Astrocyte (in vitro differentiated cells and primary cell): ENCODE measurements around the gene VWA8. TPM values are rescaled to one million over a fixed set of nuclear protein-coding genes. Genes with fewer than 3 reads are reported as not detected.
A peak's percentile ranks its signal among the peaks of the same experiment; 100 is the strongest.

Experiments used
- DNase-seq: peaks from one replicate; pipeline ENCODE4 v3.0.0-alpha.2; 2010; ENCODE audit warnings: low read depth
- FAIRE-seq: peaks from 2 replicates; lab custom pipeline; 2011; peaks lifted over from hg19 to GRCh38; lab: Jason Lieb, UNC
- H2AFZ ChIP-seq: 2 replicates; pipeline ENCODE4 v1.6.0; 2012; ENCODE audit warnings: low read depth, low read length, inconsistent platforms
- H3K27ac ChIP-seq: 2 replicates; pipeline ENCODE4 v1.5.1; 2011; ENCODE audit warnings: low read depth, low read length, inconsistent platforms
- H3K27me3 ChIP-seq: 2 replicates; pipeline ENCODE4 v1.6.0; 2011; ENCODE audit warnings: low read length, inconsistent platforms; ENCODE audit not compliant: insufficient read depth
- H3K36me3 ChIP-seq: 2 replicates; pipeline ENCODE4 v1.5.1; 2011; ENCODE audit warnings: low read length, inconsistent platforms; ENCODE audit not compliant: insufficient read depth
- H3K4me1 ChIP-seq: 2 replicates; pipeline ENCODE4 v1.5.1; 2011; ENCODE audit warnings: low read length, inconsistent platforms; ENCODE audit not compliant: insufficient read depth
- H3K4me2 ChIP-seq: 2 replicates; pipeline ENCODE4 v1.6.0; 2012; ENCODE audit warnings: low read length, inconsistent platforms
- H3K4me3 ChIP-seq: 2 replicates; pipeline ENCODE4 v1.5.1; 2011; ENCODE audit warnings: low read depth, mild to moderate bottlenecking, low read length, inconsistent platforms; ENCODE audit not compliant: insufficient read depth
- H3K79me2 ChIP-seq: 2 replicates; pipeline ENCODE4 v1.6.0; 2012; ENCODE audit warnings: mild to moderate bottlenecking, low read length, inconsistent platforms; ENCODE audit not compliant: insufficient read depth
- H3K9ac ChIP-seq: 2 replicates; pipeline ENCODE4 v1.6.0; 2012; ENCODE audit warnings: mild to moderate bottlenecking, low read length, inconsistent platforms
- H3K9me3 ChIP-seq: 2 replicates; pipeline ENCODE4 v1.5.1; 2012; ENCODE audit warnings: low read depth, mild to moderate bottlenecking, low read length, inconsistent platforms; ENCODE audit not compliant: insufficient read depth
- H4K20me1 ChIP-seq: 2 replicates; pipeline ENCODE4 v1.6.0; 2012; ENCODE audit warnings: low read length, inconsistent platforms; ENCODE audit not compliant: insufficient read depth
- H3K27ac Mint-ChIP-seq: one replicate; pipeline ENCODE4 v1.8.0; 2021; ENCODE audit warnings: mild to moderate bottlenecking, mixed read lengths; ENCODE audit not compliant: unreplicated experiment
- H3K27me3 Mint-ChIP-seq: one replicate; pipeline ENCODE4 v1.8.0; 2021; ENCODE audit warnings: low read depth, mixed read lengths; ENCODE audit not compliant: unreplicated experiment
- H3K36me3 Mint-ChIP-seq: one replicate; pipeline ENCODE4 v1.8.0; 2021; ENCODE audit warnings: low read depth, mixed read lengths; ENCODE audit not compliant: unreplicated experiment
- H3K4me1 Mint-ChIP-seq: one replicate; pipeline ENCODE4 v1.8.0; 2021; ENCODE audit warnings: low read depth, mixed read lengths; ENCODE audit not compliant: unreplicated experiment
- H3K4me3 Mint-ChIP-seq: one replicate; pipeline ENCODE4 v1.8.0; 2021; ENCODE audit warnings: mild to moderate bottlenecking, moderate library complexity, mixed read lengths; ENCODE audit not compliant: unreplicated experiment
- H3K9me3 Mint-ChIP-seq: one replicate; pipeline ENCODE4 v1.8.0; 2021; ENCODE audit warnings: mild to moderate bottlenecking, mixed read lengths; ENCODE audit not compliant: unreplicated experiment
- CTCF ChIP-seq: IDR thresholded peaks from 2 replicates; pipeline ENCODE4 v1.5.1; 2011; ENCODE audit warnings: low read depth, mild to moderate bottlenecking, inconsistent platforms, low read length, moderate library complexity; ENCODE audit not compliant: insufficient read depth
- EZH2 ChIP-seq: IDR thresholded peaks from 2 replicates; pipeline ENCODE4 v1.6.1; 2012; ENCODE audit warnings: mild to moderate bottlenecking, low read length, inconsistent platforms; ENCODE audit not compliant: insufficient read depth
- total RNA-seq: library from RNA; stranded (reverse); gene quantifications from 2 replicates; pipeline ENCODE4 v1.2.1, GENCODE V29; 2021

VWA8 gene
- total RNA-seq, 1 donor from 2014 or later: 15.6 TPM

GRCh38 chr13:41742917-41743552 is 217.9 kb downstream of the VWA8 start:
- no peak overlapping the region for H3K27ac Mint-ChIP-seq
- no peak overlapping the region for H3K4me3 ChIP-seq
- H3K4me2 ChIP-seq: no peak overlapping the region
- no peaks in the 10 kb centered on the region for H3K27me3 Mint-ChIP-seq
- H3K4me1 Mint-ChIP-seq: peaks cover 18% of the 10 kb centered on the region
- no peaks in the 10 kb centered on the region for H3K36me3 ChIP-seq
- DNase-seq (no peak), FAIRE-seq (no peak)
- H3K36me3 Mint-ChIP-seq: peaks cover 12% of the 10 kb centered on the region
- H3K4me3 Mint-ChIP-seq: no peak overlapping the region
- H3K9me3 Mint-ChIP-seq: peaks cover 7% of the 10 kb centered on the region
- no peaks in the 10 kb centered on the region for H3K9me3 ChIP-seq
- H3K9ac ChIP-seq: no peak overlapping the region
- no peak overlapping the region for H3K27ac ChIP-seq
- no peaks in the 10 kb centered on the region for H3K27me3 ChIP-seq
- no peak for TF ChIP-seq EZH2
- no peak for TF ChIP-seq CTCF
- no peak overlapping the region for H2AFZ ChIP-seq
- H3K79me2 ChIP-seq: no peaks in the 10 kb centered on the region
- H3K4me1 ChIP-seq: no peaks in the 10 kb centered on the region
- H4K20me1 ChIP-seq: no peaks in the 10 kb centered on the region

GRCh38 chr13:41740479-41740878 is 220.4 kb downstream of the VWA8 start:
- H3K36me3 ChIP-seq: no peaks in the 10 kb centered on the region
- peak; percentile 5 for FAIRE-seq
- no peak overlapping the region for H3K4me2 ChIP-seq
- H3K9me3 Mint-ChIP-seq: peaks cover 2% of the 10 kb centered on the region
- no peaks in the 10 kb centered on the region for H3K27me3 ChIP-seq
- H3K36me3 Mint-ChIP-seq: peaks cover 9% of the 10 kb centered on the region
- H3K27ac ChIP-seq: no peak overlapping the region
- no peaks in the 10 kb centered on the region for H3K4me1 ChIP-seq
- H2AFZ ChIP-seq: no peak overlapping the region
- no peak overlapping the region for H3K4me3 ChIP-seq
- no peaks in the 10 kb centered on the region for H3K27me3 Mint-ChIP-seq
- TF ChIP-seq EZH2 (no peak), CTCF (no peak)
- no peak overlapping the region for H3K9ac ChIP-seq
- H3K79me2 ChIP-seq: no peaks in the 10 kb centered on the region
- H3K9me3 ChIP-seq: no peaks in the 10 kb centered on the region
- no peak overlapping the region for H3K4me3 Mint-ChIP-seq
- H4K20me1 ChIP-seq: no peaks in the 10 kb centered on the region
- H3K27ac Mint-ChIP-seq: no peak overlapping the region
- H3K4me1 Mint-ChIP-seq: peaks cover 14% of the 10 kb centered on the region
- DNase-seq: peak; percentile 8

GRCh38 chr13:41722684-41723535 is 238.0 kb downstream of the VWA8 start:
- TF ChIP-seq CTCF: no peak
- no peak for TF ChIP-seq EZH2

More at GRCh38 chr13:41722684-41723535, 238.0 kb downstream of the VWA8 start:
- Mint-ChIP-seq H3K4me1 (no peaks in the 10 kb centered on the region), H3K27me3 (no peaks in the 10 kb centered on the region), H3K9me3 (no peaks in the 10 kb centered on the region), H3K27ac (no peak overlapping the region), H3K4me3 (no peak overlapping the region), H3K36me3 (no peaks in the 10 kb centered on the region)
- DNase-seq (no peak), FAIRE-seq (peak; percentile 23)
- Histone ChIP-seq H3K27me3 (no peaks in the 10 kb centered on the region), H3K4me3 (no peak overlapping the region), H3K9me3 (no peaks in the 10 kb centered on the region), H3K36me3 (no peaks in the 10 kb centered on the region), H4K20me1 (no peaks in the 10 kb centered on the region), H3K4me2 (no peak overlapping the region), H2AFZ (no peak overlapping the region), H3K79me2 (no peaks in the 10 kb centered on the region), H3K9ac (no peak overlapping the region), H3K27ac (no peak overlapping the region), H3K4me1 (no peaks in the 10 kb centered on the region)
